ENCODE measurements around the gene UGT1A4.

DNA sequence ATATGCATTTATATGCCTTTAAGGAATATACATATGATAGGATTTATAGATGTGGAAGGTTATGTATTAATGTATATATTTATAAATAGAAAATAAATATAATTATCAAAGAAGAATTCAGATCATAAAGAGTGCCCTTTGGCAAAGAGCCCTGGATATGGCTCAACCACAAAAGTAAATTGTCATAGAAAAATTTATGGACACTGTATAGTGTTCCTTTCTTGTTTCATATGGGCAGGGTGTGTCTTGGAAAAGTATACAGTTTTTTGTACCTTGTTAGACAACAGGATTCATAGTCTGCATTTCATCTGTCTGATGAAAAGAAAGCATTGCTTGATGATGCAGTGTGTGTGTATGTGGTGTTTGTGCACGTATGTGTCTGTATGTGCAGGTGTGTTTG lies 33.9 kb upstream of the UGT1A4 start:
- TF ChIP-seq, protein P1, sequence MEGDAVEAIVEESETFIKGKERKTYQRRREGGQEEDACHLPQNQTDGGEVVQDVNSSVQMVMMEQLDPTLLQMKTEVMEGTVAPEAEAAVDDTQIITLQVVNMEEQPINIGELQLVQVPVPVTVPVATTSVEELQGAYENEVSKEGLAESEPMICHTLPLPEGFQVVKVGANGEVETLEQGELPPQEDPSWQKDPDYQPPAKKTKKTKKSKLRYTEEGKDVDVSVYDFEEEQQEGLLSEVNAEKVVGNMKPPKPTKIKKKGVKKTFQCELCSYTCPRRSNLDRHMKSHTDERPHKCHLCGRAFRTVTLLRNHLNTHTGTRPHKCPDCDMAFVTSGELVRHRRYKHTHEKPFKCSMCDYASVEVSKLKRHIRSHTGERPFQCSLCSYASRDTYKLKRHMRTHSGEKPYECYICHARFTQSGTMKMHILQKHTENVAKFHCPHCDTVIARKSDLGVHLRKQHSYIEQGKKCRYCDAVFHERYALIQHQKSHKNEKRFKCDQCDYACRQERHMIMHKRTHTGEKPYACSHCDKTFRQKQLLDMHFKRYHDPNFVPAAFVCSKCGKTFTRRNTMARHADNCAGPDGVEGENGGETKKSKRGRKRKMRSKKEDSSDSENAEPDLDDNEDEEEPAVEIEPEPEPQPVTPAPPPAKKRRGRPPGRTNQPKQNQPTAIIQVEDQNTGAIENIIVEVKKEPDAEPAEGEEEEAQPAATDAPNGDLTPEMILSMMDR (IDR thresholded peaks at IDR 0.05 in 2 of 3, conservative IDR thresholded peaks at IDR 0.05 in 1 of 3; ENCODE audit: borderline replicate concordance in 1 of 3, insufficient read depth in 1 of 3, low read depth in 2 of 3, low read length in 2 of 3), result no peak
- TF ChIP-seq ZNF274 (IDR thresholded peaks at IDR 0.05; ENCODE audit: low read depth, low read length) (no peak), EZH2phosphoT487 (IDR thresholded peaks at IDR 0.05; ENCODE audit: borderline replicate concordance) (no peak), POLR2A (IDR thresholded peaks at IDR 0.05; ENCODE audit: borderline replicate concordance, extremely low read depth, insufficient read depth, insufficient read length) (no peak), EZH2 (IDR thresholded peaks at IDR 0.05) (no peak), EGR1 (IDR thresholded peaks at IDR 0.05; ENCODE audit: low read depth) (no peak), SRF (IDR thresholded peaks at IDR 0.05; ENCODE audit: low read depth) (no peak), ZFX (IDR thresholded peaks at IDR 0.05) (no peak), RAD21 (IDR thresholded peaks at IDR 0.05; ENCODE audit: low read depth) (no peak), POLR2AphosphoS5 (IDR thresholded peaks at IDR 0.05; ENCODE audit: low read depth, low read length) (no peak)
- TF ChIP-seq, protein P2, sequence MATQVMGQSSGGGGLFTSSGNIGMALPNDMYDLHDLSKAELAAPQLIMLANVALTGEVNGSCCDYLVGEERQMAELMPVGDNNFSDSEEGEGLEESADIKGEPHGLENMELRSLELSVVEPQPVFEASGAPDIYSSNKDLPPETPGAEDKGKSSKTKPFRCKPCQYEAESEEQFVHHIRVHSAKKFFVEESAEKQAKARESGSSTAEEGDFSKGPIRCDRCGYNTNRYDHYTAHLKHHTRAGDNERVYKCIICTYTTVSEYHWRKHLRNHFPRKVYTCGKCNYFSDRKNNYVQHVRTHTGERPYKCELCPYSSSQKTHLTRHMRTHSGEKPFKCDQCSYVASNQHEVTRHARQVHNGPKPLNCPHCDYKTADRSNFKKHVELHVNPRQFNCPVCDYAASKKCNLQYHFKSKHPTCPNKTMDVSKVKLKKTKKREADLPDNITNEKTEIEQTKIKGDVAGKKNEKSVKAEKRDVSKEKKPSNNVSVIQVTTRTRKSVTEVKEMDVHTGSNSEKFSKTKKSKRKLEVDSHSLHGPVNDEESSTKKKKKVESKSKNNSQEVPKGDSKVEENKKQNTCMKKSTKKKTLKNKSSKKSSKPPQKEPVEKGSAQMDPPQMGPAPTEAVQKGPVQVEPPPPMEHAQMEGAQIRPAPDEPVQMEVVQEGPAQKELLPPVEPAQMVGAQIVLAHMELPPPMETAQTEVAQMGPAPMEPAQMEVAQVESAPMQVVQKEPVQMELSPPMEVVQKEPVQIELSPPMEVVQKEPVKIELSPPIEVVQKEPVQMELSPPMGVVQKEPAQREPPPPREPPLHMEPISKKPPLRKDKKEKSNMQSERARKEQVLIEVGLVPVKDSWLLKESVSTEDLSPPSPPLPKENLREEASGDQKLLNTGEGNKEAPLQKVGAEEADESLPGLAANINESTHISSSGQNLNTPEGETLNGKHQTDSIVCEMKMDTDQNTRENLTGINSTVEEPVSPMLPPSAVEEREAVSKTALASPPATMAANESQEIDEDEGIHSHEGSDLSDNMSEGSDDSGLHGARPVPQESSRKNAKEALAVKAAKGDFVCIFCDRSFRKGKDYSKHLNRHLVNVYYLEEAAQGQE (IDR thresholded peaks at IDR 0.05; ENCODE audit: low read depth), result no peak

All from HCT116 (cell line).